SK-N-SH (cell line): Measurements from ENCODE around the gene KCNK16.

Source experiments
- EZH2phosphoT487 ChIP-seq: fragments of 200-600 bp; sonication (generic); IDR thresholded peaks from 2 replicates; pipeline ENCODE4 v1.6.1; 2017; ENCODE audit warnings: low read depth, mixed run types, mild to moderate bottlenecking, antibody characterized with exemption, moderate library complexity, borderline replicate concordance
- GABPA ChIP-seq: IDR thresholded peaks from 2 replicates; pipeline ENCODE4 v1.4.0; 2012; ENCODE audit warnings: low read depth, mild to moderate bottlenecking
- GATA2 ChIP-seq: sonication (generic); formaldehyde crosslinking; IDR thresholded peaks from 2 replicates; pipeline ENCODE4 v1.5.0; 2020; ENCODE audit warnings: mild to moderate bottlenecking, missing genetic modification reagents
- POLR2AphosphoS5 ChIP-seq: IDR thresholded peaks from 2 replicates; pipeline ENCODE4 v1.6.1; 2012; ENCODE audit warnings: low read depth, low read length
- TEAD4 ChIP-seq: IDR thresholded peaks from 2 replicates; pipeline ENCODE4 v1.4.0; 2012; ENCODE audit warnings: mild to moderate bottlenecking, borderline replicate concordance; ENCODE audit not compliant: insufficient read depth
- YY1 ChIP-seq: IDR thresholded peaks from 2 replicates; pipeline ENCODE4 v1.4.0; 2012; ENCODE audit warnings: low read depth, mild to moderate bottlenecking
- TF ChIP-seq, protein P1 (sequence below): fragments of 200-600 bp; sonication (generic); IDR thresholded peaks from 2 replicates; pipeline ENCODE4 v1.6.1; 2017; ENCODE audit warnings: antibody characterized with exemption, mild to moderate bottlenecking, moderate library complexity

DNA sequence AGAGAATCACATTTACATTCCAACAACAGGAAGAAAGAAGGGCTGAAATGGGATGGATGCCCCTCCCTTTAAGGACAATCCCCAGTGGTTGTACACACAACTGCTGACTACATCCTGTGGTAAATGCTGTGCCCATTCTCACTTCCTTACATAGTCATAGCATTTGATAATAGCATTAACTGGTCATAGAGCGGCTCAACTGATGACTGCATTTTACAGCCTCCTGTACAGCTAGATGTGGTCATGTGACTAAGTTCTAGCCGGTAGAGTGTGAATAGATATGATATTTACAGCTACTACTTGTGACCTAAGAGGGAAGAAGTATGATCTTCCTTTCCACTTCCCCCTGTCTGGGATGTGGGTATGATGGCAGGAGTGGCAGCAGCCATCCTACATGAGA is 33.0 kb downstream of the KCNK16 start:
- TF ChIP-seq, protein P1, sequence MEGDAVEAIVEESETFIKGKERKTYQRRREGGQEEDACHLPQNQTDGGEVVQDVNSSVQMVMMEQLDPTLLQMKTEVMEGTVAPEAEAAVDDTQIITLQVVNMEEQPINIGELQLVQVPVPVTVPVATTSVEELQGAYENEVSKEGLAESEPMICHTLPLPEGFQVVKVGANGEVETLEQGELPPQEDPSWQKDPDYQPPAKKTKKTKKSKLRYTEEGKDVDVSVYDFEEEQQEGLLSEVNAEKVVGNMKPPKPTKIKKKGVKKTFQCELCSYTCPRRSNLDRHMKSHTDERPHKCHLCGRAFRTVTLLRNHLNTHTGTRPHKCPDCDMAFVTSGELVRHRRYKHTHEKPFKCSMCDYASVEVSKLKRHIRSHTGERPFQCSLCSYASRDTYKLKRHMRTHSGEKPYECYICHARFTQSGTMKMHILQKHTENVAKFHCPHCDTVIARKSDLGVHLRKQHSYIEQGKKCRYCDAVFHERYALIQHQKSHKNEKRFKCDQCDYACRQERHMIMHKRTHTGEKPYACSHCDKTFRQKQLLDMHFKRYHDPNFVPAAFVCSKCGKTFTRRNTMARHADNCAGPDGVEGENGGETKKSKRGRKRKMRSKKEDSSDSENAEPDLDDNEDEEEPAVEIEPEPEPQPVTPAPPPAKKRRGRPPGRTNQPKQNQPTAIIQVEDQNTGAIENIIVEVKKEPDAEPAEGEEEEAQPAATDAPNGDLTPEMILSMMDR: no peak
- TF ChIP-seq EZH2phosphoT487: no peak
- TF ChIP-seq YY1: no peak
- no peak for TF ChIP-seq GABPA
- TF ChIP-seq GATA2 (CRISPR knock-in tag): no peak
- TF ChIP-seq TEAD4: no peak
- no peak for TF ChIP-seq POLR2AphosphoS5
